Dermis blood vessel endothelial cell (primary cell): ENCODE data around the gene CCDC33. TPM values are rescaled to one million over a fixed set of nuclear protein-coding genes. Genes with fewer than 3 reads are reported as not detected.

Experiments used
- DNase-seq: peaks from one replicate; pipeline ENCODE4 v3.0.0; 2010
- total RNA-seq: library from RNA; depleted of rRNA; stranded (reverse); fragments of >200 nt; gene quantifications from 2 replicates; pipeline ENCODE4 v1.2.3, GENCODE V29; 2014

CCDC33 gene
- total RNA-seq, 1 donor from 2014 or later: not detected

DNA sequence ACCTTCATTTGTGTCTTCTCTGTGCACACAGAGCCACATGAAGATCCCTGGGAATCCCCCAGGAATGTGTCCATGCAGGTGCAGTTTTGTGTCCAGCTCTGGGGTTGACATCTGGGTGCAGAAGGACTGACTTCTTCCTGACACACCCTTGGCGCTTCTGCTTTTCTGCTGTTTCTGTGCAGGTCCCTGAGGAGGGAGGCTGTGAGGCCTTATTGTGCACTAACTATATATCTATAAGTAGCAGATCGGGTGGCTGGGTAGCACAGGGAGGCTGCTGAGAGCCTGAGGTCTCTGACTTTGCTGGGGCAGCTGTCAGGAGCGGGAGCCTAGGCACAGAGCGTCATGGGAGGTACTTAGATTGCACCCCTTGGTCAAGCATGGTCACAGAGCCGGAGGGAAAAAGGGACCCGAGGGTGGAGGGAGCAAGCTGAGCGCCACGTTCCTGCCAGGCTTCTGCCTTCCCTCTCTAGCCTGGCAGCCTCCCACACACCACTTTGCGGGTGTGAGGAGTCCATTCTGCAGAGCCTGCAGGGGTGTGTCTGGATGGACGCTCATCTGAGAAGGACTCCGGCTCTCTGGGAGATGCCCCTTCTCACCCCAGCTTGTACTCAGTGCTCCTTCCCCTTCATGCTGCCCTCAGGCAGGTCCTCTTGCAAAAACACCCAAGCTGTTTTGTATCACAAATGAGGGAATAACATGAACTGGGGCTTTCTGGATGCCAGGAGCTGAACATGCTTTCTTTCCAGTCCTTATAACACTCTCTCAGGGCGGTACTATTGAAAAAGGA lies 23.9 kb downstream of the CCDC33 start:
- DNase-seq: no peak

DNA sequence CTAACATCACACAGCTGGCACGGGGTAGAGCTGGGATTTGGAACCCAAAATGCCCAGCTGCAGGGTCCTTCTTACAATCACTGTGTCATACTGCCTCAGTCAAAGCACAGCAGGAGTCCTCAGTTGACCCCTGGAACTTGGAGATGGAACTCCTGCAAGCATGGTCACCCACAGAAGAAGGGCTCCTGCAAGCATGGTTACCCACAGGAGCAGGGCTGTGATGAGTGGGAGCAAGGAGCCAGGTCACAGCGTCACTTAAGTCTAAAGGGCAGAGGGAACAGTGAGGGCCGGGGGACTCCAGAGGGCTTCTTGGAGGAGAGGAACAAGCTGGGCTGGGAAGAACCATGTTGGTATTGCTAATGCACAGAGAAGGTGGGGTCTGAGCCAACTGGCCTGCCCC lies 24.9 kb downstream of the CCDC33 start:
- no peak for DNase-seq

DNA sequence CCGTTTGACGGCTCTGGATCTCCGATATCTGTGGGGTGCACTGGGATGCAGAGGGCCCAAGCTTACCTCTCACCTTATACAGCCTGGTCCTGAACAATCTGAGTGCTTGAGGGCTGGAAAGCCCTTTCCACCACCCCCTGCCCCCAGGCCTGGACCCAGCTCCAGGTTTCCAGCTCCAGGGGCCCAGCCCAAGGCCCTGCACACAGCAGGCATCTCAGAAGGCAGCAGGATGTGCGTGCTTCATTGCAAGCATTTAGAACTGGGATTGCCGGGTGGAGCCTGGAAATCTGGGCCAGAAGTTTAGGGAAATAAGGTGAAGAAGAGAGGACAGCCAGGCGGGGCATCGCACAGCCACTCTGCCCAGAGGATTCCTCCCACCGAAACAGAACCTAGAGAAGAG lies 25.6 kb downstream of the CCDC33 start:
- no peak for DNase-seq

DNA sequence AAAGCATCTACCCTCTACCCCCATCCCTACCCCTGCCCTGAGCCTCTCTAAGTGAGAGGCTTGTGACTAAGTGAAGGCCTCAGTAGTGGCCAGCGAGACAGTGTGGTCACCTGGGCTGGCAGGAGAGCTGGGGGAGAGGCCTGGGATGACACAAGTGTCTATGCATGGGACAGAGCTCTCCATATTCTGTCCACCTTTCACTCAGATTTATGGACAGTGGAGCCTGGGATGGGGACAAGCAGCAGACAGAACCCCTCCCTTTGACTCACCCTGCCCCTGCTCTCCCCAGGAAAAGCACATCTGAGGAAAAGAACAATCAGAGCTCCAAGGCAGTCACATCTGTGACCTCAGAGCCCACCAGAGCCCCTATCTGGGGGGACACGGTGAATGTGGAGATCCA lies 26.0 kb downstream of the CCDC33 start:
- DNase-seq: no peak

DNA sequence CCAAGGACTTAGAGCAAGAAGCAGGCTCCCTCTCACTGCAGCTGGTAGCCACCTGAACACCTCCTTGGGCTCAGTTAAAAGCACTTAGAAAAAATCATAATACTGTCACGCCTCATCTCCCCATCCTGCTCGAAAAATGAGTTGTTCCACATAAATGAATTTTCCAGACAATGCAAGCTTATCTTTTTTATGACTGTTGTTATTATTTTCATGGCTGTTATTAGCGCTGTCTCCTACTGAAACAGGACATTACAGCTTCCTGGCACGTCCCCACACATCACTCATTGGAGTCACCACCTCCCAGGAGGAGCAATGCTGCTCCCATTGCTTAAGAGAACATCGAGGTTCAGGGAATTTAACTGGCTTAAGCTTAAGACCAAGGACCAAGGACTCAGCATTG lies 26.5 kb downstream of the CCDC33 start:
- DNase-seq: peak; percentile 12

DNA sequence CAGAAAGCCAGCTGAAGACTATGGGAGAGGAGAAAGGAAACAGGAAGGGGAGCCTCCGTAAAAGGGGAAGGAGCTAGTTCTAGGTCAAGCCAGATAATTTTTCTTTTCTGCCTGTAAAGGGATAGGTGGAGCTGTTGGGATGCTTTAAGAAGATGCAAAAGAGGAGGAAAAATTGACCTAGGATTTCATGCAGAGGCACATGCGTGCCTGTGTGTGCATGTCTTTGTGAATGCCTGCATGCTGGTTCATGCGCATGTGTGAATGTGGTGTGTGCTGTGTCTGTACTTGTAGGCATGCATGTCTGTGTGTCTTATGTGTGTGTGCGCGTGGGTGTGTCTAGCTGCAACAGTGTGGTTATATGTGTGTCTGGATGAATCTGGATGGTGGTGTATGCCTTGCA lies 27.3 kb downstream of the CCDC33 start:
- no peak for DNase-seq

DNA sequence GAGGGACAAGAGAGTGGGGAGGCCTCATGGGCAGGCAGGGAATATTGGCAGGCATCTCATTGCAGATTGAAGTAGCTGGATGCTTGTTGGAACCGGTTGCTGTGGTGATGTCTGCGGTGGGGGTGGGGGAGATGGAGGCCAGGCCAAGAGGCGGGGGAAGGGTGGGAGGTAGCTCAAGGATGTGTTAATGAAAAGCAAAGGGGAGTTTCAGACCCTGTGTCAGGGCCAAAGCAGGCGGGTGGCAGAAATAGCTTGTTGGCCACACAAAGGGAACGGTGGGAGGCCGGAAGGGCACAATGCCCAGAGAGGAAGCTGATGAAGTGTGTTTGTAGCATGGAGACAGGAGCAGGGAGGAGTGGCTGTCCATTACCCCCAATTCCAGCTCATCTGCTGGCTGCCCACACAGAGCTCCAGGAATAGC lies 28.0 kb downstream of the CCDC33 start:
- no peak for DNase-seq

DNA sequence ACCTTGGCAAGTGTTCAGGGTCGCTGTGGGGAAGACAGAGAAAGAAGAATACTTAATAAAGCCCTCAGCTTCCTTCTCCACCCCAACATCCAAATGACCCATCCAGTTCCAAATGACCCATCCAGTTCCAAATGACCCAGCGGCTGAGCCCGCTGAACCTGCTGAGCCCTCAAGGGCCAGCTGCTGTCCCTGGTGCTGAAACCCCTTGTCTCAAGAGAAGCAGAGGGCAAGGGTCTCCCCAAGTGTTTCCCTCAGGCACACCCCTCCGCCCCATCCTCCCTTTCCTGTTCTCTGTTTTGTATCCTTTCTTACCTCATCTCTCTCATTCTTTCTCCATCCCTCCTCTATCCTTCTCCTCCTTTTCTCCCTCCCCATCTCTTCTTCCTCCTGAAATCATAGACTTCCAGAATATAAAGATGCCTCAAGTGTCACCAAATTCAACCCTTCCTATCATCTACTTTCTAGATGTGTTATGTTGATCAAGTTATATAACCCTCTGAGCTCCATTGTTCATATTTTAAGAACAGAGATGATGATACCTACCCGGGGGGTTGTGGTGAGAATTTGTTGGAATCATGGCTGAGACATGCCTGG lies 29.0 kb downstream of the CCDC33 start:
- peak; percentile 61 for DNase-seq

DNA sequence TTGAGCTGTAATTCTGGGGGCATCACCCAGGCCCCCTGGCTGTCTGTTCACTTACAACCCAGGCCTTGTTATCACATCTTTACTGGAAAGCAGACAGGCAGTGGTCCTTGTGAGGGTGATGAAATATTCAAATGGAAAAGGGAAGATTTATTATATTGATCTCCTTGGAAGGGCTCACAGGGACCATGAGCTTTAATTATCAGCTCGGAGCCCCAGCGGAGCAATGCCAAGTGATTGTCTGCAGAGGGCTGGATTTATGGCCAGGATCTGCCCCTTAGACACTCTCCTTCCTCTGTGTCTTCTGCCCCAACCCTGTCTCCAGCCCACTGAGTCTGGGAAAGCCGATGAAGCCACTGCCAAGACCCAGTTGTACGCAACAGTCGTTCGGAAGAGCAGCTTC lies 31.9 kb downstream of the CCDC33 start:
- no peak for DNase-seq

DNA sequence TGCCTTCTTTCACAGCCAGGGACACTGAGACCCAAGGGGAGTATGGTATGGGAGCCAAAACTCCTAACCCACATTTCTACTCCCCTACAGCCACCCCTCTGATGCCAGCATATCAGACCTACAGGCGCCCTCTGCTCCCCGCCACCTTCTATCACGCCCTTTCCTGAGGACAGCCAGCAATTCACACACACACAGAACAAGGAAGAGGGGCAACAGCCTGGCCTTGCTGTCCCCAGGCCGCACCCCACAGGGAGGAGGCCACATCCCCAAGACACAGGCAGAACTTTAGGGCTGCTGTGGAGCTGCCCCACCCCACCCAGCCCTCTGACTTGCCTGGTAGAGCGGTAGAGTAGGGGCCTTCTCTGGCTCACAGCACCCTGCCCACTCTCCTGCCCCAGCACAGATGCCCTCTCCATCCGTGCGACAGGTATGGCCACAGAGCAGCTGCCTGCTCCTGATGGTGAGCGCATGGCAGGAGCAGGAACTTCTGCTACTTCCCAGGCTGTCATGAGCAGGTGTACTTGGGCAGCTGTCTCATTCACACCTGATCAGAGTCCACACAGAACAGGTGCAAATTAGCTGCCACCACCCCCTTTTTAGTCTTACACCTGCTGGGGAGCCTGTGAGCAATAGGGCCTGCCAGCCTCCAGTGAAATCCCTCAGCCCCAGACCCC lies 33.4 kb downstream of the CCDC33 start:
- no peak for DNase-seq

DNA sequence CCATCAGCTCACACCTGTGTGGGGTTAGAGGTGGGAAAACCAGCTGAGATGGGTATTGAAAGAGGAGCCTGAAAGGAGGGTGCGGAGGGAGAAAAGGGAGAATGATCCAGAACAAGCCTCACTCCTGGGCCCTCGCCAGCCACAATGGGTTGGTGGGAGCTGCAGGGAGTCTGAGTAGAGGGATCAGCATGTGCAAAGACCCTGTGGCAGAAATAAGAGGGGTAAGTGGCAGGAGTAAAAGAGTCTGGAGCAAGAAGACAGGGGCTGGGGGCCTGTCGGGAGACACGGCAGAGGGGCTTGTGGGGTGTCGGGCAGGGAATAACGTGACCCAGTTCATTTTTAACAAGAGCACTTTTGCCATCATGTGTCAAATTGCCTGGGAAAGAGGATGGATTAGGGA lies 34.0 kb downstream of the CCDC33 start:
- DNase-seq: no peak

DNA sequence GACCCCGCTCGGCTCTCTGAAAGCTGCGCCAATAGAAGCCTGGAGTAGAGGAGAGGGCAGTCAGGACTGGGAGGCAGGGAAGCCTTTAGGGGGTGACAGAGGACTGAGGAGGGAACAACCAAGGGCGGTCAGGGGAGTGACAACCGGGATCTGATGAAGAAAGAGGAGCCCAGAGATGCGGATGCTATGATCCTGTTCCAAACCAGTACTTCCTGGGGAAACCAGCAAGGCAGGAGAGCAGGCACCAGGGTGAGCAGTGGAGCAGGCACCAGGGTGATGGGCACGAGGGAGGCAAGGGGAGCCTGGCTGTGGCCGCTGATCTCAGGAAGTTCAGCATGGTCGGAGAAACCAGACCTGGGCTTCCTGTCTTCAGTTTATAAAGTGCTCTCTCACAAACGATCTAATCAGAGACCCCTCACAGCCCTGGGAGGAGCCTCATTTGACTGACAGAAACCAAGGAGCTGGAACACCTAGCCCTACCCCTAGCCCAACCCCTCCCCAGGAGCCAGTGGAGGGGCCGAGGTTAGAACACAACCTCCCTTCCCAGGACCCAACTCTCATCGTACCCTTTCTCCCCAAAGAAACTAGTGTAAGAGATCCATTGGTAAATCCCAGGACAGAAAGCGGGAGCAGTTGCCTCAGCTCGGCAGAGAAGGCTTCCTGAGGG lies 34.9 kb downstream of the CCDC33 start:
- no peak for DNase-seq

DNA sequence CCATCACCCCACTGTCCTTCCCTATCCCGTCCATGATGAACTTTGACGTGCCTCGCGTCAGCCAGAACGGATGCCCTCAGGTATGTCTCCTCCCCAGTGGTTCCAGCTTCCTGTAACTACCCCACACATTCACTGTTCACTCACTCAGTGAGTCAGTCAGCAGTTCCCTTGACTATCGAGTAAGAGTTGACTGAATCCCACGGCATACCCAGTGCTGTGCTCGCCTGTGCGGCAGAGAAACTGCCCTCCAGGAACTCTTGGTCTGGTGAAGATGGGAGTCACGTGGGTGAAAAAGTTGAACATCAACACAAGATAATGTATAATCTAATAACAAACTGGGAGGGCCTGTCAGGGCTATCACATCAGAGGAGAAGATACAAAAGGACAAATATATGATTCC lies 36.7 kb downstream of the CCDC33 start:
- no peak for DNase-seq

DNA sequence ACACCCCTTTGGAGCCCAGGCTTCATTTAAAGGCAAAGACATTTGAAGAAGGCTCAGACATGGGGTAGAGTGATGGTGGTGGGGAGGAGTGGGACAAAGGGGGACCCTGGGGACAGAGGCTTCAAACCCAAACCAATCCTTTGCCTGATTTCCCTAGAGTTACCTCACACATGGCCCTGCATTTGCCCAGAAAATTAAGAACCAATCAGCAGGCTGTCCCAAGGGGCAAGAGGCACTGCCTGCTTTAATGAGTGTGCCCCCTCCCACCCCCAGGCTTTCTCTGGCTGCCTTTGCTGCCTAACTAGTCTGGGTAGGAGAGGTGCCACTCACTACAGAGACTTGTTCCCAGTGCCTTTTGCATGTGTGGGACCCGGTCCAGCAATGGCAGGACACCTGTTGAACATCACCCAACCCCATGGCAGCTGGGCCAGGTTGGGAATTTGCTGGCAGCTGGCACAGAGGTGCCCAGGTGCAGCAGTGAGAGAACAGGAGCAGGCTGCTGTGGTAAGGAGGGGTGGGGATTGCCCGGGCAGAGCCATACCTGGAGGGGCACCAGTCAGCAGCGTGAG lies 38.4 kb downstream of the CCDC33 start:
- no peak for DNase-seq

DNA sequence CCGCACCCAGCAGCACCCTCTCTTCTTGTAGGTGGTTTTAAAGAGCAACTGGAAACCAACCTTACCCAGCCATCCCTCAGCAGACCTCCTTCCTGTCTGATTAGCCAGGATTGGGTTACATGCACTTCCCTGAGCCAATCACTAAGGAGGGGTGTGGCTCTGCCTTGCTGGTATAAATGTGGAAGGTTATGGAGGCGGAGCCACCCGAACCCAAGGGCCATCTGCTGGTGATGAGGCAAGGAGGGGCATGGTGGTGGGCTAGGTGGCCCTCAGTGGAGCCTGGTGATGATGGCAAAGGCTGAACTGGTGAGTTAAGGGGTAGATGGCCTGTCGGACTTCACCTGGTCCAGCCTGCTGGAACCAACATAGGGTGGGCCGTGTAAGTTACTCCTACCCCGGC lies 39.8 kb downstream of the CCDC33 start:
- no peak for DNase-seq

DNA sequence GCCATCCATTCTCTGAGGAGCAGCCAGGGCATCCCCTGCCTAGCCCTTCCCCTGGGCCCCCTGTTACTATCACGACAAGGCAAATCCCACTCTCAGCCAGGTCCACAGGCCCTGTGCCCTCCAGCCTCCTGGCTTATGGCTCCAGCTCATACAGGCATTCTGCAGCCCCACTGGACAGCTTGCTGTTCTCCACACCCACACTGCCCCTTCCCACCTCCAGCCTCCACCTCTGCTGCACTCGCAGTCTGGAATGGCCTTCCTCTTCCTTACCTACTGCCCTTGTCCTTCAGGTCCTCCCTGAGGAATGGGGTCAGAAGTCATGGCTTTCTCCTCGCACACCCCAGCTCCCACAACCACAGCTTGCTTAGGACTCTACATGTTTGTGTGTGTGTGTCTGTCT lies 40.4 kb downstream of the CCDC33 start:
- no peak for DNase-seq

DNA sequence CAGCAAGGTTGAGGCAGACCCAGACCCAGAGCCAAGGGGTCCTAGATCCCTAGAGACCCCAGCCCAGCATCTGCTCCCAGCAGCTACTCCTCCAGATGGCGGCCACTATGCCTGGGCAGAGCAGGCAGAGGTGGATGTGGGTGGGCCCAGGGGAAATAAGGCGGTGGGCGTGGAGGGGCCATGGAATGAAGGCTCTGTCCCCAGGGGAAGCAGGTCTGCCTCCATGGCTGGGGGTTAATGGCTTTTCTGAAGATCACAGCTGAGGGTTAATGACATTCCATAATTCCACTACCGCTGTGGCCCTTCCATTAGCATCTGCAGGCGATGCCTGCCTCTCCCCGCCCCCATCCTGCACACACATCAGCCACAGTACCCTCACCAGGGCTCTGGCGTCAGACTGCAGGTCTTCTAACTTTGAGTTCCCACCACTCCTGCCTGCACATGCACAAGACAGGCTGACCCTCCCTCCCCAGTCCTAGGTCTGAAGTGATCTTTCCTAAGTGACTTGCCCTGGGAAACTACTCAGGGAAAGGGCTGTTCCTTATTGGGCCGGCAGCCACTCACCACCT lies 41.2 kb downstream of the CCDC33 start:
- no peak for DNase-seq

DNA sequence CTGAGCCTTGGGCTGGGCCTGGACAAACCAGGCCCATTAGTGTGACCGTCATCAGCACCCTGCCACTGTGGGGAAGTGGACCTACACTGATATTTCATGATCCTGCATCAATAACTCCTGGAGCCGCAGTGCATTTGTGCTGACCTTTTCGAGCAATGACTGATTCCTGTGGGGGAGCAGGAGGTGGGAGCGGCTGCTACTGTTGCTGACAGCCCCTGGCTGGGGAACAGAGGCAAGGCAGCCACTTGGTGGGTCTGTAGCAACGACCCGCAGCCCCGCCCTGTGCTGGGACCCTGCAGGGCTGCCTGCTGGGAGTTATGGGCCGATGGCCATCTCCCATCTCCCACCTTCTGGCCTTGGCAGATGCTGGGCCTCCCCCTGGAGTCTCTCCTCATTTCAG lies 42.1 kb downstream of the CCDC33 start:
- DNase-seq: no peak

DNA sequence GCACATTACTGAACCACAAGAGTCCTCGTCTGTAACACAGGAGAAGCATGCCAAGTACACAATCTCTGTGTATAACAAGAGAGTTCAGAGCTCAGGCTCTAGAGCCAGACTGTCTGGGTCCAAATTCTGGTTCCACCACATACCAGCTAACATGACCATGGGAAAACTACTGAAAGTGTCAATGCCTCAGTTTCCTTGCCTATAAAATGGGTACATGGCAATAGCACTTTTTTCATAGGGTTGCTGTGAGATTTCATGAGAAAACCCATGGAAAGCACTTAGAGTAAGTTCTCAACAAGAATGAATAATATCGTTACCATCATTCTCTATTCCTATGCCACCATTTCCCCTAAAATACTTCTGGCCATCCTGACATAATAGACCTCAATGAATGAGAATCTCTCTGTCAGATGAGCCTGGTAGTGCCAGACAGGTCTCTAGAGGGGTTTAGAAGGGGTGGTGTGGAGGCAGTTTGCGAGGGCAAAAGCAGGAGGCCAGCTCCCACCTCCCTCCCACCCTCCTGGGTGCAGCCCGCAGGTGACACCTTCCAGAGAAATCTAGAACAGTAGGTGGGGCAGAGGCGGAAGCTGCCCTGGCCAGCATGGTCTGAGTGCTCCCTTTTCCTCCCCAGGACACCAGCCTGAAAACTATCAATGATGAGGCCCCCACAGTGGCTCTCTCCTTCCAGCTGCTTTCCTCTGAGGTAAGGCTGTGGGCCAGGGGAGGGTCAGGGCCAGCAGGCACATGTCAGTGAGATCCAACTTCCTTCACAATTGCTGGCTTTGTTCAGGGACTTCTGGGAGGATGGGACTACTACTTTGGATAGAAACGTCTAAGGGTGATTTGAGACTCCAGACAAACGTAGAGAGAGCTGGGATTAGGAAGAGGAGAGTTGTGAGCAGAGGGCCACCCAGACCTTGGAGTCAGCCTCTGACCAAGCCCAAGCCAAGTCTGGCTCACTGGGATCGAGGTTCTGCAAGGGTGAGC lies 45.3 kb downstream of the CCDC33 start:
- no peak for DNase-seq

DNA sequence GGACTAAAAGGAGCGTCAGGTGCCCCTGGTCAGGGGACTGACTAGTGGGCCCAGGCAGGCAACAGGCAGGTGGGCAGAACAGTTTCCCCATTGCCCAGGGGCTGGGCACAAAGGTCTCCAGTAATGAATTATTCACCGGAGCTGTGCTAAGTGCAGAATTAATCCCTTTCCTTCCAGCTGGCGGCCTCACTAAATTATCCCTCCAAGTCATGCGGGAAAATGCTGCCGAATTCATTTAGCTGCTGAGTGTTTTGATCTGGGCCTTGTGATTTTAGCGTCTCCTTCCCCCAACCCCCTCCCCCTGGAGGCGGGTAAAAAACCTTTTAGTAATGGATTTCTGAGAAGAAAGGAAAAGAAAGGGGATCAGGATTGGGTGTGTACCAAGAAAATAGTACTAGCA lies 47.2 kb downstream of the CCDC33 start:
- no peak for DNase-seq

DNA sequence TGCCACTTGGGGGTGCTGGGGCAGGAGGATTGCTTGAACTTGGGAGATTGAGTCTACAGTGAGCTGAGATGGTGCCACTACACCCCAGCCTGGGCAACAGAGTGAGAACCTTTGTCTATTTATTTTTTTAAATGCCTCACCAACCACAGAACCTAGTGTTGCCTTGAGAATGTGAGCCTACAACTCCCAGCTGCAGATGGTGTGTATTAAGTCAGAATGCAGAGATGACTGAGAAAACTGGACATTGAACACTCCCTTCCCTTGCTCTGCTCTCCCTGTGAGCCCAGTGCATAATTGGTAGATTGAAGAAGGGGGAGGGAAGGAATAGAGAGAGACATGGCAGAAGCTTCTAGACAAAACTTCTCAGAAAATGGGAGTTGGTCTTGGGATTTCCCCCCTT lies 53.5 kb downstream of the CCDC33 start:
- no peak for DNase-seq

DNA sequence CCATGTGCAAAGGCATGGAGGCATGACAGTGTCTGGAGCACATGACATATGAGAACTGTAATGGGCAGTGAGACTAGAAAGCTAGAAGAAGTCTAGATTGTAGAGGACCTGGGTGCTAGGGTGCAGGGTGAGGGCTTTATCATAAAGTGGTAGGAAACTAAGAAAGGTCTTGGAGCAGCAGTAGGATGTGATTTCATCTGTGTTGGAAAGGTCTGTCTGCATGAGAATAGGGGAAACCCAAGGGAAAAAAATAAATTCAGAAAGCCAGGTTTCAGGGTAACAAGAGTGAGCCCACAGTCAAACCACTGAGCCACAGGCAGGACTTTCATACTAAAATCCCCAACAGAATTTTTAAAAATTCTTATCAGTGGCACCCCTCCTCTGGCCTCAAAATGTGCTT lies 54.5 kb downstream of the CCDC33 start:
- DNase-seq: no peak
